ENCODE measurements around the gene EIF3K. TPM values are rescaled to one million over a fixed set of nuclear protein-coding genes. Genes with fewer than 3 reads are reported as not detected.
"Not testable (repeated sequence)": the region's sequence is repeated elsewhere in the genome, so short reads cannot be mapped to it uniquely, and the experiment has no call there.

Gene EIF3K
- total RNA-seq, 1 experiment from 2014 or later: 353 TPM

- H3K9me3 ChIP-seq (replicated peaks): no peaks in the 10 kb centered on the region
- H3K36me3 ChIP-seq: no peaks in the 10 kb centered on the region
- DNase-seq (ENCODE audit: low read depth in 1 of 2, low spot score in 2 of 2): no peak
- H3K27ac ChIP-seq: no peak overlapping the region
- H3K4me1 ChIP-seq (replicated peaks): no peaks in the 10 kb centered on the region; the same call in 1 of the 2 replicates
- H3K4me3 ChIP-seq: no peak overlapping the region
- no peaks in the 10 kb centered on the region for H3K27me3 ChIP-seq (replicated peaks)
Measured at GRCh38 chr19:38599722-38600121, 19.3 kb upstream of the EIF3K start.

DNA sequence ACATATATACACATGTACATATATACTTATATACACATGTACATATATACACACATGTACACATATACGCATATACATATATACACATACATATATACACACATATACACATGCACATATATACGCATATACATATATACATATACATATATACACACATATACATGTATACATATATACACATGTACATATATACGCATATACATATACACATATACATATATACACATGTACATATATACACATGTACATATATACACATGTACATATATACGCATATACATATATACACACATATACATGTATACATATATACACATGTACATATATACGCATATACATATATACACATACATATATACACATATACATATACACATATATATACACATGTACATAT is 16.1 kb upstream of the EIF3K start:
- not testable (repeated sequence) for H3K4me1 ChIP-seq (replicated peaks); H3K27ac ChIP-seq; DNase-seq (ENCODE audit: low read depth in 1 of 2, low spot score in 2 of 2); H3K27me3 ChIP-seq (replicated peaks); H3K4me3 ChIP-seq; H3K9me3 ChIP-seq (replicated peaks); H3K36me3 ChIP-seq

DNA sequence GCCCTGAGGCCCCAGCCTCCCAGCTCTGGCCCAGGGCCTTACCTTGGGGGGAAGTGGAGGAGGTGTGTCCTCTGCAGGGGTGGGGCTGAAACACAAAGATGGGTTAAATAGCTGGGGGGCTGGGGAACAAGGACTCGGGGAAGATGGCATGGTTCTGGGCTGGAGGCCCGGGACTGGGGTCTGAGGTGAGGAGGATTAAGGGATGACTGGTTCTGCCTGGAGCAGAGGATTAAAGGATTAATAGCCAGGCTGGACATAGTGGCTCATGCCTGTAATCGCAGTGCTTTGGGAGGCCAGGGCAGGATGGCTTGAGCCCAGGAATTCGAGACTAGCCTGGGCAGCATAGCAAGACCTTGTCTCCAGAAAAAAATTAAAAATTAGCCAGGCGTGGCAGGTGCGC is 12.9 kb upstream of the EIF3K start:
- H3K27me3 ChIP-seq (replicated peaks): no peaks in the 10 kb centered on the region
- H3K27ac ChIP-seq: no peak overlapping the region
- H3K9me3 ChIP-seq (replicated peaks): no peaks in the 10 kb centered on the region
- H3K4me1 ChIP-seq (replicated peaks): no peaks in the 10 kb centered on the region
- no peak overlapping the region for H3K4me3 ChIP-seq
- H3K36me3 ChIP-seq: no peaks in the 10 kb centered on the region
- no peak for DNase-seq (ENCODE audit: low read depth in 1 of 2, low spot score in 2 of 2)

- no peaks in the 10 kb centered on the region for H3K9me3 ChIP-seq (replicated peaks)
- no peak overlapping the region for H3K27ac ChIP-seq
- no peaks in the 10 kb centered on the region for H3K27me3 ChIP-seq (replicated peaks)
- peaks cover 3% of the 10 kb centered on the region; the same call in 1 of the 2 replicates for H3K36me3 ChIP-seq
- H3K4me1 ChIP-seq (replicated peaks): peaks cover 7% of the 10 kb centered on the region
- H3K4me3 ChIP-seq: no peak overlapping the region
- no peak for DNase-seq (ENCODE audit: low read depth in 1 of 2, low spot score in 2 of 2)
Measured at GRCh38 chr19:38614289-38614688, 4.7 kb upstream of the EIF3K start.

- peaks cover 12% of the 10 kb centered on the region for H3K4me1 ChIP-seq (replicated peaks)
- H3K27ac ChIP-seq: no peak overlapping the region
- H3K36me3 ChIP-seq: peaks cover 3% of the 10 kb centered on the region; the same call in 1 of the 2 replicates
- DNase-seq (ENCODE audit: low read depth in 1 of 2, low spot score in 2 of 2): no peak
- H3K4me3 ChIP-seq: no peak overlapping the region
- no peaks in the 10 kb centered on the region for H3K9me3 ChIP-seq (replicated peaks)
- H3K27me3 ChIP-seq (replicated peaks): no peaks in the 10 kb centered on the region
Measured at GRCh38 chr19:38615007-38615581, 3.9 kb upstream of the EIF3K start.

DNA sequence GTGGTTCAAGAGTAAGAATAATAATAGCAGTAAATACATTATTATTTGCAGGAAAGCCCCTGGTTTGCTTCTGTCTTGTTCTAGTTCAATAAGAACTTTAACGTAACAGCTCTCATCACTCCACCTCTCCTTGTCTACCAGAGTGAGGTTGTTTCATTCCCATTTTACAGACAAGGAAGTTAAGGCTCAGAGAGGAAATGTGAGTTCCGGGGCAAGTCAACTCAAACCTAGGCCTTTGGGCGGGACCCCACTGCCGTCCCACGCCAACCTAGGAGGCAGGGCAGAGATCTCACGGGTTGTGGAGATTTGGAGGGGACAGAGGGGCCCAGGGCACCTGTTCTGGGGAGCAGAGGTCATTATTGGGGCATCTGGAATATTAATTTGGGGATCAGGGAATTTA is 2.7 kb upstream of the EIF3K start:
- no peak for DNase-seq (ENCODE audit: low read depth in 1 of 2, low spot score in 2 of 2)
- H3K4me1 ChIP-seq (replicated peaks): peaks cover 14% of the 10 kb centered on the region
- H3K36me3 ChIP-seq: peaks cover 14% of the 10 kb centered on the region
- H3K9me3 ChIP-seq (replicated peaks): no peaks in the 10 kb centered on the region
- H3K27ac ChIP-seq: no peak overlapping the region
- H3K27me3 ChIP-seq (replicated peaks): no peaks in the 10 kb centered on the region
- H3K4me3 ChIP-seq: no peak overlapping the region

- H3K36me3 ChIP-seq: peaks cover 24% of the 10 kb centered on the region
- H3K4me3 ChIP-seq: no peak overlapping the region
- no peaks in the 10 kb centered on the region for H3K9me3 ChIP-seq (replicated peaks)
- no peak overlapping the region for H3K27ac ChIP-seq
- no peak for DNase-seq (ENCODE audit: low read depth in 1 of 2, low spot score in 2 of 2)
- peaks cover 14% of the 10 kb centered on the region for H3K4me1 ChIP-seq (replicated peaks)
- no peaks in the 10 kb centered on the region for H3K27me3 ChIP-seq (replicated peaks)
Measured at GRCh38 chr19:38617283-38617763, 1.7 kb upstream of the EIF3K start.

- Histone ChIP-seq H3K27me3 (replicated peaks) (no peaks in the 10 kb centered on the region), H3K9me3 (replicated peaks) (no peaks in the 10 kb centered on the region), H3K4me1 (replicated peaks) (peaks cover 14% of the 10 kb centered on the region), H3K27ac (no peak within 1 kb of the TSS), H3K4me3 (peak within 1 kb of the TSS; percentile 66), H3K36me3 (peaks cover 28% of the 10 kb centered on the region)
- DNase-seq (ENCODE audit: low read depth in 1 of 2, low spot score in 2 of 2): no peak
Measured at GRCh38 chr19:38617764-38618589, 1.0 kb upstream of the EIF3K start, which contains the start of gene MAP4K1. Gene MAP4K1 (minus strand): TSS chr19:38617953. CDS start chr19:38617895, 58 bp downstream.

DNA sequence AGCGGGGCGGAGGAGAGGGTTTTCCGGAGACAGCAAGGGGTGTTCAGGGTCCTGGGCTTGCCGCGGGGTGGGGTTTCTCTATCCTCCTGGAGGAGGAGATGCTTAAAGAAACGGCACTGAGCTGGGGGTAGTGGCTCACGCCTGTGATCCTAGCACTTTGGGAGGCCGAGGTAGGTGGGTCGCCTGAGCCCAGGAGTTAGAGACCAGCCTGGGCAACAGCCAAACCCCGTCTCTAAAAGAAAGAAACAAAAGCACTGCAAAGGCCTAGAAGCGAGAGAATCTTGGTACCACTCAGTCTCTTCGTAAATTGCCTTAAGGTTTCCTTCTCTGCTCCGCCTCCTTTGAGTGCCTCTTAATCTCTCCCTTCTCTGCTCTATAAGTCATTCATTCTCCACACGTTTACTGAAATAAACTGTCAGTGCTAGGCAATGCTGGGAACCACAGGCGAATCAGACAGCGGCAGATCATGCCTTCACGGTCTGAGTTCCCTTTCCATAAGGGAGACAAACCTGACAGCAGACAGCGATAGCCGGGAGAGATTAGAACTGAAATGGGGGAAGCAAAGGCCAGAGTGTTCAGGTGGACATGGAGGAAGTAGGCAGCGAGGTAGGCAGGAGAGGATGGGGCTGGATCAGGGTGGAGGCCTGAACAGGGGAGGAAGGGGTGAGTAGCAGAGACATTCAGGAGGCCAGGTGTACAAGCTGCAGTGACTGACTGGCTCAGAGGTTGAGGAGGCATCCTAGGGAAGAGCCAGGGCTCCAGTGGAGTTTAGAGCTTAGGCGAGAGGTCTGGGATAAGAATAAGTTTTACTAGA is 580 bp downstream of the EIF3K start:
- DNase-seq (ENCODE audit: low read depth in 1 of 2, low spot score in 2 of 2): no peak
- Histone ChIP-seq H3K36me3 (peaks cover 41% of the 10 kb centered on the region), H3K27ac (peak overlapping the region; percentile 54), H3K4me1 (replicated peaks) (peaks cover 14% of the 10 kb centered on the region), H3K4me3 (peak overlapping the region; percentile 66), H3K9me3 (replicated peaks) (no peaks in the 10 kb centered on the region), H3K27me3 (replicated peaks) (no peaks in the 10 kb centered on the region)

DNA sequence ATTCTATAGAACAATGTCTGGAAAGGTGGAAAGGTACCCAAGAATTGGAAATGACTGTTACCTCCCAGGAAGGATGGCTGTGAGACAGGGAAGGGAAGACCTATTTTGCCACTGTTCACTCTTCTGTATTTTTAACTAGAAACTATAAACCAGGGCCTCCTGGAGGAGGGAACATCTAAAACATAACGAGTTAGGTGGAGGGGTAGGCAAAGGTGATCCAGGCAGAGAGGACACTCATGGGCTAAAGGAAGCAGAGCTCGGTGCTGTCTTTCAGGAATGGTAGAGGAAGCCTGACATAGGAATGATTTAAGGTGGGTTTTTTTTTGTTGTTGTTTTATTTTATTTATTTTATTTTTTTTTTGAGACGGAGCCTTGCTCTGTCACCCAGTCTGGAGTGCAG is 5.8 kb downstream of the EIF3K start:
- no peaks in the 10 kb centered on the region for H3K9me3 ChIP-seq (replicated peaks)
- no peak for DNase-seq (ENCODE audit: low read depth in 1 of 2, low spot score in 2 of 2)
- no peaks in the 10 kb centered on the region for H3K27me3 ChIP-seq (replicated peaks)
- peaks cover 5% of the 10 kb centered on the region; the same call in 1 of the 2 replicates for H3K4me1 ChIP-seq (replicated peaks)
- no peak overlapping the region for H3K4me3 ChIP-seq
- H3K27ac ChIP-seq: no peak overlapping the region
- H3K36me3 ChIP-seq: peaks cover 83% of the 10 kb centered on the region

DNA sequence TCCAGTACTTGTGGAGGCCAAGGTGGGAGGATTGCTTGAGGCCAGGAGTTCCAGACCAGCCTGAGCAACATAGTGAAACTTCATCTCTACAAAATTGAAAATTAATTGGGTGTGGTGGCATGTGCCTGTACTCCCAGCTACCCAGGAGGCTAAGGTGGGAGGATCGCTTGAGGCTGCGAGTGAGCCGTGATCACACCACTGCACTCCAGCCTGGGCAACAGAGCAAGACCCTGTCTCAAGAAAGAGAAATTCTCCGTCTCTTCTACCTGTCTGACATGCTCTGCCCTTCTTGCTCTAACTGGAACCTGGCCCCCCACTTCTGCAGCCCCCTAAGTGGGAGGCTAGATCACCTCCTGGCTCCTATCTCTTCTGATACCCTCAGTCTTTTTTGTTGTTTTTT is 7.4 kb downstream of the EIF3K start:
- no peak for DNase-seq (ENCODE audit: low read depth in 1 of 2, low spot score in 2 of 2)
- Histone ChIP-seq H3K9me3 (replicated peaks) (no peaks in the 10 kb centered on the region), H3K4me1 (replicated peaks) (no peaks in the 10 kb centered on the region), H3K27me3 (replicated peaks) (no peaks in the 10 kb centered on the region), H3K36me3 (peaks cover 79% of the 10 kb centered on the region), H3K27ac (no peak overlapping the region), H3K4me3 (no peak overlapping the region)

- no peak for DNase-seq (ENCODE audit: low read depth in 1 of 2, low spot score in 2 of 2)
- no peaks in the 10 kb centered on the region for H3K27me3 ChIP-seq (replicated peaks)
- H3K4me1 ChIP-seq (replicated peaks): no peaks in the 10 kb centered on the region
- H3K9me3 ChIP-seq (replicated peaks): no peaks in the 10 kb centered on the region
- H3K27ac ChIP-seq: no peak overlapping the region
- H3K36me3 ChIP-seq: peaks cover 70% of the 10 kb centered on the region
- no peak overlapping the region for H3K4me3 ChIP-seq
Measured at GRCh38 chr19:38629568-38629967, 10.6 kb downstream of the EIF3K start.

GRCh38 chr19:38631301-38631700 is 12.3 kb downstream of the EIF3K start:
- DNase-seq (ENCODE audit: low read depth in 1 of 2, low spot score in 2 of 2); H3K9me3 ChIP-seq (replicated peaks); H3K4me3 ChIP-seq; H3K4me1 ChIP-seq (replicated peaks); H3K27ac ChIP-seq; H3K27me3 ChIP-seq (replicated peaks): not testable (repeated sequence)
- H3K36me3 ChIP-seq: peaks cover 72% of the 10 kb centered on the region
